ENCODE measurements around the gene ACVR2B. TPM values are rescaled to one million over a fixed set of nuclear protein-coding genes. Genes with fewer than 3 reads are reported as not detected.
A peak's percentile ranks its signal among the peaks of the same experiment; 100 is the strongest.

Gene ACVR2B
- total RNA-seq, 1 experiment from 2014 or later: 3.0 TPM

DNA sequence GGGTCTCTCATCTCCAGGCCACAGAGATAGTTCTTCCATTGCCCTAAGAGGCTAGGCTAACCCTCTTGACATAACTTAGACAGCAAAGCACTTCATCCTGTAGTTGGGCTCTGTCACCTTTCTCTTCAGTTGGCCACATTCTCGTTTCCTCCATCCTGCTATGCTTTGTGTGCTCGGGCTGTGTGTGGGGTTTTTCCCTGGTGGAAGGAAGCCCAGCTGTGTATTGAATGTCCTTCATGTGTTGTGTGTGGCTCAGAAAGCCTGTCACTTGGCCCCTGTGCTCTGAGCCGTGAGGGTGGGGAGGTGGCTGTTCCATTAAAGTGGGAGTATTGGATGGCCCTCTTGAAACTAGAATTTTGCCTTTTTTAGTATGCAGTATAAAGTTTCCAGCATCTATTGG, 33.6 kb downstream of the ACVR2B start:
- DNase-seq (ENCODE audit: low spot score): no peak

DNA sequence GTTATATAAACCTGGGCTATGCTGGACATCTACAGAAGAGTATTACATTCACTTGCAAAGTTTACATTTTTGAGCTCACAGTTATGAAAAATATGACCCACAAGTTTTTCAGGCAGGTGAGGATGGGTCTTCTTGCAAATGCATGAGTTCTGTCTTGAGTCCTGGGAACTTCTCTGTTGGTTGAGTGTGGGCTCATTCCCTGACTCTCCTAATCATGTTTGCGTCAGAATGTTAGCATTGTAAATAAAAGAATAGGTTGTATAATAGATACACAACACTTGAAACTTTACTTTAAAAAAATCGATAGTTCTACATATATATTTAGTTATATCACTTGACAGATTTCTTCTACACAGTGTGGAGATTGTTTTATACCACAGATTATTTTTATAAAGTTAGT, 35.3 kb downstream of the ACVR2B start:
- no peak for DNase-seq (ENCODE audit: low spot score)

DNA sequence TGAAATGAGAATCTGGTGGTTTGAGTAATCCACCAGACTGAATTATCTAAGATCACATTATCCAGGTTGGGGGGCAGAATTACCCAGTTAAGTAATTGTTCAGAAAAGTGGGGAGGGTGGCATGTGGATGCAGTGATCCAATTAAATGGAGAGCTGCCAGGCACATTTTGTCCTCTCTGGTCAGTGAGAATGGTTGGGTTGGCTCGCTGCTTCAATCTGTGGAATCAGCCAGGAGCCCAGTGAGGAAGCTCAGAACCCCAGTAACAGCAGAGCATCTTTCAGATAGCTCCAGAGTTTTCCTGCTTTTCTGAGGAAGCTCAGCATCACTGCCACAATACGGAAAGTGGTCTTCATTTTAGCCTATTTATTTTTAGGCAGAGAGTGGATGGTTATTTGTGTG, 36.1 kb downstream of the ACVR2B start:
- no peak for DNase-seq (ENCODE audit: low spot score)

DNA sequence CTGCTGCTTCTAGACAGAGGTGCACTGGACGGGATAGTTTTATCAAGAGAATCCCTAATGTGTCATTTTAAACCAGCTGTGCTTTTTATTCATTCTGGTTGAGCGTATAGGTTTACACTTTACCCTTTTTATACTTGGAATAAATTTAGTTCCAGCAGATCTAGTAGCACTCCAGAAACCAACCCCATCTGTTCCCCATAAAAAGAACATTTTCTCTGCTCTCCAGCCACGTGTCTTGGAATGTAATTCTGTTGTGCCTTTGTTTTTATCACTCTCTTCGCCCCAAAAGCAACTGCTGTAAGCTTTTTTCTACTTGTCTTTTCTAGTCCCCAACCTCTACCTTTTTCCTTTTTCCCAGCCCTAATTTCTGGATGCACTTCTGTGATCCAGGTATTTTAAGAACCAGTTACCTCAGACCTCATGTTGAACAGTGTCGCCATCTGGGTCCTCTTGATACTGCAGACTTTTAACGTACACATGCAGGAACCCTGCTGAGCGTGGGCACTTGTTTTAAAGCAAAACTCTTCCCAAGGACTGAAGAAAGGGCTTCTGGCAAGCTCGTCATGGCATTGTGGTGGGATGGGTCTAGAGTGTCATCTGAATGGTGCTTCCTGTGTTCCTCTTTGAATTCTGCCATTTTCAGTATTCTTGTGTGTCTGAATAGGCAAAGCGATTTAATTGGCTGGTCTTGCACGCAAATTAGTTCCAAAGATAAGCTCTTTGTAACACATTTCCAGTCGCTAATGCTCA, 36.8 kb downstream of the ACVR2B start:
- DNase-seq (ENCODE audit: low spot score): no peak

GRCh38 chr3:38491215-38491614, 37.5 kb downstream of the ACVR2B start:
- no peak for DNase-seq (ENCODE audit: low spot score)

GRCh38 chr3:38493031-38493430, 39.3 kb downstream of the ACVR2B start:
- no peak for DNase-seq (ENCODE audit: low spot score)

GRCh38 chr3:38496131-38496910, 42.6 kb downstream of the ACVR2B start, which contains the start of gene EXOG:
Gene EXOG, plus strand, starts transcription at chr3:38496340. Its CDS starts 28 bp downstream, at chr3:38496368.
- peak; percentile 87 for DNase-seq (ENCODE audit: low spot score)

GRCh38 chr3:38497031-38497430, 43.3 kb downstream of the ACVR2B start:
- no peak for DNase-seq (ENCODE audit: low spot score)

DNA sequence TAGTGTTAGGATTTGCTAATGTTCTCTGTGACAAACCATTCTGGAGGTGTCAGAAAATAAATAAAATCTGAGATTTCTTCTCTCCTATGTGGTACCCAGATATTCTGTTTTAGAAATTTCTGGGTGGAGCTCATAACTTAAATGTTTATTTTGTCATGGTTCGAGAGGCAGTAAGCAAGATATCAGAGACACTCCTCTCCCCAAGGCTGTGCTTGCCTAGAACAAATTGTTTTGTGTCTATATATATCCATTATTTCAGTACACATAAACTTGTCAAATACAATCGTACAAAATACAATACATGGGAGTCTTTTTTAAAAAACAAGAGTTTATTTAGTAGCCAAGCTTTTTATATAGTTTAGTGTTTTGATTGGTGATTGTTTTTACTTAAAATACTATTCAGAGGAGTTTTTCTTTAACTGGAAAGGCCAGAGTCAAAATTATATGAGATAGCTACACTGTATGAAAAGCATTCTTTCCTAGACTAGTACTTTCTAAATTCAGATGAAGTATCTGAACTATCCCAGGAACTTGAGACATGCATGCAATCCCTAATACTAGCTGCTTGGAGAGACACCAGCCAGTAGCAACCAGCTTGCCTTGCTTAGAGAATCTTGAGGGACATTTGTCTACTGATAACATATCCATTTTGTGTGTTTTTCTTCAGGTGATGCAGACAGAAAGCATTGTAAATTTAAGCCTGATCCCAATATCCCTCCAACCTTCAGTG, 47.2 kb downstream of the ACVR2B start:
- no peak for DNase-seq (ENCODE audit: low spot score)

DNA sequence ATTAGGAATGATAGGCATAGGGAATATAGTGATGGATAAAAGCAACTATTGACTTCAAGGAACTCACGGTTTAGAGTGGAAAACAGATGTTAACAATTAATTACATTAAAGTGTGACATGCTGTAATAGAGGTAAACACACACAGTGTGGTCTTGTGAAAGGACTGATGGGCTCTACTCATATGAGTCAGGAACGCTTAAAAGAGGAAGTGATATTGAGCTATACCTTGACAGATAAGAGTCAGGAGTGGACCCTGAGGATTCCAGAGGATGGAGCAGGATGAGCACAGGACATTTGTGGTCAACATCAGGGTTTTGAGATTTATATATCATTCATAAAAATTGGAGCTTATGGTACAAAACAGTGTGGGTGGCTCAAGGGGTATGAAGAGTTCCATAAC, 53.4 kb downstream of the ACVR2B start:
- DNase-seq (ENCODE audit: low spot score): no peak

GRCh38 chr3:38509732-38510131, 56.0 kb downstream of the ACVR2B start:
- DNase-seq (ENCODE audit: low spot score): no peak

GRCh38 chr3:38510631-38511030, 56.9 kb downstream of the ACVR2B start:
- no peak for DNase-seq (ENCODE audit: low spot score)

DNA sequence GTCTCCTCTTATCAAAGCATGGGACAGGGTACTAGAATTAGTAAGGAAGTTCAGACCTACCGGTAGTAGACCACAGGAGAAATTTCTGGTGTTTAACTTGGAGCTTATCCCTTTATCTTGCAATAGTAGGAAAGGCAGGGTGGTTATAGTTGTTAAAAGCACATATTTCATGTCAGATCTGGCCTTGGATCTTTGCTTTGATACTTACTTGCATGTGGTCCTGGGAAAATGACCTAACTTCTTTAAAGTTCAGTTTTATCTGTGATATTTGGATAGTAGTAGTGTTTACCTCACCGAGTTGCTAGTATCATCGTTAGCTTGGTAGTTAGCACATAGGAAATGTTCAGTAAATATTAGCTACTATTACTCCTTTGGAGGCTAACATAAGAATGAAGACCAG, 57.9 kb downstream of the ACVR2B start:
- no peak for DNase-seq (ENCODE audit: low spot score)

DNA sequence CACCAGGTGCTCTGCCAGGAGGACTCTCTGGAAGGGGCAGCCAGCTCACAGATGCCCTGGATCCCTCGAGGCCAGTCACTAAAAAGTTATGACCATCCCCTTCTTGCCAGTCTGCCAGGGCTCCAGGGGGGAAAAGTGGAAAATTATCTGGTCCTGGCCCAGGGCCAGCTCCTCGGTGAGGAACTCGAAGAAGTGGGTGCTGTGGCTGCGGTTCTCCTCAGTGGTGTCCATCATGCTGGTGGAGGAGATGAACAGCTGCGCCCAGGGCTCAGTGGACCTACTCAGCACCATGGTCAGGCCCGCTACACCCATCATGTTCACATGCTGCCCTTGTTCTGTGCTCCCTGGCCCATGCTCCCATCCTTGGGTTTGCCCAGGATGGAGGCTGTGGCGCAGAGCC, 61.7 kb downstream of the ACVR2B start:
- no peak for DNase-seq (ENCODE audit: low spot score)

GRCh38 chr3:38516669-38517068, 63.0 kb downstream of the ACVR2B start:
- DNase-seq (ENCODE audit: low spot score): no peak

DNA sequence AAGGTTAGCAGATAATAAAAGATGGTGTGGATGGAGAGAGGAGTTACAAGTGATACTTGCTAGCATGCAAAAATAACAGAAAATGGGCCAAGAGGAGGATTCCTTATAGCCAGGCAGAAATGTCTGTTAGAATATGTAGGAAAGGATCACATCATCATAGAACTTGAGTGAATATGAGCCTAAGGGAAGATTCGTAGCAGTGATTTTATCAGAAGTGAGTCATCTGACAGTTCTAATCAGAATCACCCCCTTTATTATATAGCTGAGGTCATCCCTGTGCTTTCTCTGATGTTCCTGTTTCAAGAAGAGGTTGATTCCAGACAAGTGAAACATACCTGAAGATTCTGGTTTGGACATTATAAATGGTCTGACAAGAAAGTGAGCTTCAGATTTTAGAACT, 65.3 kb downstream of the ACVR2B start:
- DNase-seq (ENCODE audit: low spot score): no peak

DNA sequence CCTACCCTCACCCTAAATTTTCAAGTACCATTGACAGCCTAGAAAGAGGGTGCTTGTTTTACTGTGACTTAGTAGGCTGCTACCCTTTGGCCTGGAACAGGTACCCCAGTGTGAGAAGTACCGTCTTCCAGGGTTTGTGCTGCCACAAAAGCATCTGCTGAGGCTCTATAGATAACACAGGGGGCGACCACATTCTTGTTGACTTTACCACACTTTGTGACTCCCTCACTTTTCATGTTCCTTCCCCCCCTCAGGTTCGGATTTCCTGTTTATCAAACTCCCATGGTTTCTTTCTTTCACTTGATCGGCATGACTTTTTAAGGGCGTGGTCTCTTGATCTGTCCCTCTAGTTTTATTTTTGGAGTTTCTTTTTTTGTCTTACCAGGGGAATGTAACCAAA, 66.0 kb downstream of the ACVR2B start:
- no peak for DNase-seq (ENCODE audit: low spot score)

DNA sequence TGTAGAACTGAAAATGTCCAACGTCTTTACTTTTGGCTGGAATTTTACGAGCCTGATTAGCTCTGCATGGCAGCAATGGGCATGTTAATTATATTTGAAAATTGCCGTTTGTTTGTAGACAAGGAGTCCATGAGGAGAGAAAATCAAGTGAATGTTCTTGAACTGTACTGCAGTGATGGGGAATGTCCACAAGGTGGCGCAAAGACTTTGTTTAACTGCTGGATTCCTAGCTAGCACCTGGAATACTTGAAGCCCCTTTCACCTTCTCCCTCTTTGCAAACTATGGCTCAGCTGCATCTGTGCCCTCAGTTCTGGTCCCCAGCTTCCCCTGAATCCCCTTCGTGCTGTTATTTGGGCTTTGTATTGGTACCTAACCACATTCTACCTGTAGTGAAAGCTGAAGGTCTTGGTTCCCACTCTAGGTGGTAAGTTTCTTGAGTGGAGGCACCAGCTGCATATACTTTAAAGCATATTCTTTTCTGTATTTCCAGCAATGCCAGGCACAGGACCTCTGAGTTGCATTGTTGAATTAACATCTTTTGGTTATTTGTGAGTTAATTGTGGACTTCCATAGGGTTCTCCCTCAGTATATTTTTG, 67.8 kb downstream of the ACVR2B start:
- DNase-seq (ENCODE audit: low spot score): peak; percentile 78

DNA sequence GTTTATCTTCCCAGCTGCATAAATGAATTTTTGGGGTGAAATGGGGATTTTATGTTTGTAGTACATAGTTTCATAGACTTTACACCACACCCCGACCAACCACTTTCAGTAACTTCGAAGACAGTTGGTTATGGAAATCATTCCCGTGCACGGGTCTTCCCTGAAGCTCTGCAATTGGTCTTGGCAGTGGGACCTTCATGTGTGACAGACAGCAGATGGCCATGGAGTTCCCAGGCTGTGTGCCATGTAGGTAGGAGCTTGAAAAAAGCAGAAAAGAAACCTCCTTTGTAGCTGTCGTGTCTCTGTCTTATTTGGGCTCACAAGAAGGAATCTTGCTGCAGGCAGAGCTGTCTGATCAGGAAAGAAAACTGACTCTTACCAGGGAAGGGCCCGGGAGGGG, 68.3 kb downstream of the ACVR2B start:
- DNase-seq (ENCODE audit: low spot score): no peak

DNA sequence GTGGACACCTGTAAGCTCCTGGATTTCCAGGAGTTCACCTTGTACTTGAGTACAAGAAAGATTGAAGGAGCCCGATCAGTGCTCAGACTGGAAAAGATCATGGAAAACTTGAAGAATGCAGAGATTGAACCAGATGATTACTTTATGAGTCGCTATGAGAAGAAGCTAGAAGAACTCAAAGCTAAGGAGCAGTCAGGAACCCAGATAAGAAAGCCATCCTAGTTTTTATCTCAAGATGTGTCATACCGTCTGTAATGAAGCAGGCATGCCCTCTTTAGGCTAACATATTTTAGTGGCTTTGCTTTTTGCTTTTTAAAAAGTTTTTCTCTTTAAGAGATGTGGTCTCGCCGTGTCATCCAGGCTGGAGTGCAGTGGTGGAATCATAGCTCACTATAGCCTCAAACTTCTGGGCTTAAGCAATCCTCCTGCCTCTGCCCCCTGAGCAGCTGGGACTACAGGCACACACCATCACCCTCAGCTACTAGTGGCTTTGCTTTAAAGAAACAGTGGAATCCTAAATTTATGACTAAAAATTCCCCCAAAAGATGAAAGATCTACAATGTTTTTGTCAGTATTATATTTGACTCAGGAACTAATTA, 70.5 kb downstream of the ACVR2B start:
- no peak for DNase-seq (ENCODE audit: low spot score)

DNA sequence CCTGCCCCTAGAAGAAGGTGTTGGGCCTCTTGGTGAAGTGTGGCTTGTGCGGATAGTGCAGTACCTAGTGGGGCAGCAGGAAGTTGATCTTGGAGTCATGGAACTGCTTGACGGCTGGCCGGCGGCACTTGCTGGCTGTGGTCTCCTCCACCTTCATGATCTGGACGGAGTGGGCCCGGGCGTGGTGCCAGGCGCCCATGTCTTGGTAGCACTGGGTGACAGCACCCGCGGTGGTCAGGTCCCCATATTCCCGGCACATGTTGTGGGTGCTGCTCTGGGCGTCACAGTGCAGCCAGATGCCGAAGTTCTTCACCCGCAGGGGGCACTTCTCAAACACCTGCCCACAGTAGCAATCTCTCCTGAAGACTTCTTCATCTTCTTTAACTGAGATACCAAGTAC, 73.1 kb downstream of the ACVR2B start:
- no peak for DNase-seq (ENCODE audit: low spot score)

DNA sequence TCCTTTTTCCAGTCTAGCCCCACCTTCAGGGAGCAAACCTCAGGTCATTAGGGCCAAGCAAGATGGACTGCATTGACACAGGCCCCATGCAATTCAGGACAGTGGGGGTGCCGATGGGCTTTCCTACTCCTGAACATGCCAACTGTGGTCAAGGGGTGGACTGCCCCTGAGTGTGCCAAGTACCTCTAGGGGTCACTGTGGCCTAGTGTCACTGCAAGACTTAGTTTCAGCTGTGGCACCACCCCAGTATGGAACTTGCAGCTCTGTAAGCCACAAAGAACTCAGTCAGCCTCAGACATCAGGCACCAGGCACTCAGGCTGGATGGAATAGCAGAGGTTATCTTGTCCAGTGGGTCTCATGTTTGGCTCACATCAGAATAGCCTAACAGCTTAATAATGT, 74.8 kb downstream of the ACVR2B start:
- peak; percentile 8 for DNase-seq (ENCODE audit: low spot score)
